Lower leg skin (tissue), 3 donors: Measurements from ENCODE around the gene PUDP.

Experiments used
- CTCF ChIP-seq, 3 donors: fragments of 450-650 bp; IDR thresholded peaks; one replicate each; pipeline ENCODE4 v1.5.1; 2016; ENCODE audit warnings: antibody characterized with exemption in 3 of 3, mild to moderate bottlenecking in 3 of 3, moderate library complexity in 2 of 3
- POLR2A ChIP-seq, 2 donors: fragments of 450-650 bp; IDR thresholded peaks; one replicate each; pipeline ENCODE4 v1.6.1; 2016 to 2017; ENCODE audit warnings: antibody characterized with exemption in 2 of 2, mild to moderate bottlenecking in 1 of 2, moderate library complexity in 1 of 2

- TF ChIP-seq CTCF (IDR thresholded peaks at IDR 0.05), result no peak
- no peak for TF ChIP-seq POLR2A (IDR thresholded peaks at IDR 0.05)
These were observed 75.1 kb downstream of the PUDP start for GRCh38 chrX:7072856-7073255.
